Measurements from ENCODE around the gene MGAT1. TPM values are rescaled to one million over a fixed set of nuclear protein-coding genes. Genes with fewer than 3 reads are reported as not detected.

MGAT1 gene
- polyA plus RNA-seq, 3 donors = 231 to 523 (median 385) TPM

- H3K4me2 ChIP-seq (replicated peaks; ENCODE audit: extremely low read depth, low read length, poor library complexity, severe bottlenecking) = no peak overlapping the region
- 35% methylated on average over 5 of the region's 13 CpGs for WGBS (ENCODE audit: insufficient coverage)
- peaks cover 0 to 2% (median 0%) of the 10 kb centered on the region in 7 donors for H3K9me3 Mint-ChIP-seq
Observed at GRCh38 chr5:180784497-180785097, 18.0 kb downstream of the MGAT1 start.

DNA sequence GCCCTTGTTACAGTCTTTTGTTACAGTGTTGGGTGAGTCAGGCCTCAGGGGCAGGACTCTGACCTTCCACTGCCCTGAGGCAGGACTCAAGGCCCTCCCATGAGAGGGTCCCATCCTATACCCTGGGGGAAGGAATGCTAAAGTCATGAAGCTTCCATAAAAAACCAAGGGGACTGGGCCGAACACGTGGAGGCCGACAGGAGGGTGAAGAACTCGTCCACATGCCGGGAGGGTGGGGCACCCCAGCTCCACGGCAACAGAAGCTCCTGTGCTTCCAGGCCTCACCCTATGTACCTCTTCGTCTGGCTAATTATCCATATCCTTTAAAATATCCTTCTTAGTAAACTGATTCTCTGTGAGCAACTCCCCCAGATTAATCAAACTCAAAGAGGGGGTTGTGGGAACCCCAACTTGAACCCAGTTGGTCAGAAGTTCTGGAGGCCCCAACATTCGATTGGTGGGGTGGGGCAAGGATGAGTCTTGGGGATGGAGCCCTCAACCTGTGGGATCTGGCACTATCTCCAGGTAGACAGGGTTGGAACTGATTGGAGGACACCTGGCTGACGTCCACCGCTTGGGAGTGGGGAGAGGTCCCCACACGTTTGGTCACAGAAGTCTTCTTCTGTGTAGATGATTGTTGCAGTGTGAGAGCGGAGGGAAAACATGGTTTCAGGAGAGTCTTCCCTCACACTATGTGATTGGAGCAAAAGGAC, 19.1 kb downstream of the MGAT1 start:
- Mint-ChIP-seq H3K27me3 (ENCODE audit: low read depth in 3 of 3) (peaks cover 0 to 2% (median 0%) of the 10 kb centered on the region in 3 donors), H3K4me3 (no peak overlapping the region), H3K4me1 (peaks cover 29% of the 10 kb centered on the region), H3K9me3 (peaks cover 0 to 2% (median 0%) of the 10 kb centered on the region in 7 donors), H3K36me3 (peaks cover 34 to 38% of the 10 kb centered on the region in 2 donors), H3K27ac (peak overlapping the region in 2 of 7 donors; percentile 21 to 62)
- intact Hi-C loops (cut with micrococcal nuclease) = loop anchor here in 1 of 2 donors (10.0 kb wide), 1 partner anchor 371 kb away; no protein-coding TSS in a partner anchor
- Histone ChIP-seq H3K36me3 (replicated peaks in 1 of 2; ENCODE audit: control insufficient read depth in 1 of 2, insufficient read depth in 2 of 2, low read length in 2 of 2) (peaks cover 11 to 26% of the 10 kb centered on the region in 2 donors), H3K27ac (ENCODE audit: low read depth in 1 of 2, low read length in 2 of 2) (no peak overlapping the region), H3K9ac (ENCODE audit: insufficient read depth, low read length, poor library complexity, severe bottlenecking) (no peak overlapping the region), H3K4me3 (replicated peaks in 1 of 3; ENCODE audit: low read depth in 2 of 3, low read length in 3 of 3) (no peak overlapping the region), H2AFZ (ENCODE audit: insufficient read depth, low read depth, low read length, poor library complexity, severe bottlenecking) (no peak overlapping the region), H4K20me1 (ENCODE audit: insufficient read depth, low read length) (peaks cover 77% of the 10 kb centered on the region), H3K9me3 (replicated peaks in 1 of 2; ENCODE audit: control insufficient read depth in 1 of 2, insufficient read depth in 1 of 2, low read length in 2 of 2) (no peaks in the 10 kb centered on the region), H3K4me1 (ENCODE audit: control insufficient read depth in 1 of 2, insufficient read depth in 2 of 2, low read length in 2 of 2) (no peaks in the 10 kb centered on the region), H3K27me3 (ENCODE audit: control insufficient read depth in 2 of 2, insufficient read depth in 2 of 2, low read length in 2 of 2) (no peaks in the 10 kb centered on the region), H3K4me2 (replicated peaks; ENCODE audit: extremely low read depth, low read length, poor library complexity, severe bottlenecking) (no peak overlapping the region), H3K79me2 (ENCODE audit: insufficient read depth, low read length) (peaks cover 14% of the 10 kb centered on the region)
- 83% methylated on average over 1 of the region's 12 CpGs for WGBS (ENCODE audit: insufficient coverage)
- no peak for DNase-seq
- TF ChIP-seq, protein P1, sequence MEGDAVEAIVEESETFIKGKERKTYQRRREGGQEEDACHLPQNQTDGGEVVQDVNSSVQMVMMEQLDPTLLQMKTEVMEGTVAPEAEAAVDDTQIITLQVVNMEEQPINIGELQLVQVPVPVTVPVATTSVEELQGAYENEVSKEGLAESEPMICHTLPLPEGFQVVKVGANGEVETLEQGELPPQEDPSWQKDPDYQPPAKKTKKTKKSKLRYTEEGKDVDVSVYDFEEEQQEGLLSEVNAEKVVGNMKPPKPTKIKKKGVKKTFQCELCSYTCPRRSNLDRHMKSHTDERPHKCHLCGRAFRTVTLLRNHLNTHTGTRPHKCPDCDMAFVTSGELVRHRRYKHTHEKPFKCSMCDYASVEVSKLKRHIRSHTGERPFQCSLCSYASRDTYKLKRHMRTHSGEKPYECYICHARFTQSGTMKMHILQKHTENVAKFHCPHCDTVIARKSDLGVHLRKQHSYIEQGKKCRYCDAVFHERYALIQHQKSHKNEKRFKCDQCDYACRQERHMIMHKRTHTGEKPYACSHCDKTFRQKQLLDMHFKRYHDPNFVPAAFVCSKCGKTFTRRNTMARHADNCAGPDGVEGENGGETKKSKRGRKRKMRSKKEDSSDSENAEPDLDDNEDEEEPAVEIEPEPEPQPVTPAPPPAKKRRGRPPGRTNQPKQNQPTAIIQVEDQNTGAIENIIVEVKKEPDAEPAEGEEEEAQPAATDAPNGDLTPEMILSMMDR (IDR thresholded peaks at IDR 0.05) = no peak

More at GRCh38 chr5:180784497-180785097, 18.0 kb downstream of the MGAT1 start:
- no peaks in the 10 kb centered on the region for H3K9me3 ChIP-seq (replicated peaks in 1 of 2; ENCODE audit: control insufficient read depth in 1 of 2, insufficient read depth in 1 of 2, low read length in 2 of 2)
- intact Hi-C loops (cut with micrococcal nuclease) = loop anchor here in 1 of 2 donors (10.0 kb wide), 1 partner anchor 370 kb away; no protein-coding TSS in a partner anchor
- H4K20me1 ChIP-seq (ENCODE audit: insufficient read depth, low read length) = peaks cover 88% of the 10 kb centered on the region
- no peak overlapping the region for H3K4me3 Mint-ChIP-seq
- H2AFZ ChIP-seq (ENCODE audit: insufficient read depth, low read depth, low read length, poor library complexity, severe bottlenecking) = no peak overlapping the region
- no peak overlapping the region for H3K4me3 ChIP-seq (replicated peaks in 1 of 3; ENCODE audit: low read depth in 2 of 3, low read length in 3 of 3)
- no peaks in the 10 kb centered on the region for H3K4me1 ChIP-seq (ENCODE audit: control insufficient read depth in 1 of 2, insufficient read depth in 2 of 2, low read length in 2 of 2)
- H3K9ac ChIP-seq (ENCODE audit: insufficient read depth, low read length, poor library complexity, severe bottlenecking) = no peak overlapping the region
- H3K27ac Mint-ChIP-seq = peak overlapping the region in 1 of 7 donors; percentile 57
- peaks cover 33% of the 10 kb centered on the region for H3K4me1 Mint-ChIP-seq
- H3K27ac ChIP-seq (ENCODE audit: low read depth in 1 of 2, low read length in 2 of 2) = no peak overlapping the region
- H3K79me2 ChIP-seq (ENCODE audit: insufficient read depth, low read length) = peaks cover 23% of the 10 kb centered on the region
- H3K36me3 Mint-ChIP-seq = peaks cover 39 to 48% of the 10 kb centered on the region in 2 donors
- DNase-seq = peak; percentile 46 to 63 (median 59)
- no peaks in the 10 kb centered on the region for H3K27me3 Mint-ChIP-seq (ENCODE audit: low read depth in 3 of 3)
- H3K36me3 ChIP-seq (replicated peaks in 1 of 2; ENCODE audit: control insufficient read depth in 1 of 2, insufficient read depth in 2 of 2, low read length in 2 of 2) = peaks cover 20 to 37% of the 10 kb centered on the region in 2 donors
- TF ChIP-seq, protein P1 (IDR thresholded peaks at IDR 0.05) = peak; percentile 56
- no peaks in the 10 kb centered on the region for H3K27me3 ChIP-seq (ENCODE audit: control insufficient read depth in 2 of 2, insufficient read depth in 2 of 2, low read length in 2 of 2)
